ENCODE data around the gene TYMP. TPM values are rescaled to one million over a fixed set of nuclear protein-coding genes. Genes with fewer than 3 reads are reported as not detected.

Gene TYMP
- total and polyA plus RNA-seq, 2 donors, result 9.5 to 84.1 TPM

GRCh38 chr22:50570861-50571260 is 41.0 kb upstream of the TYMP start:
- WGBS, result 91% methylated on average over 12 of the region's 12 CpGs
- no peak overlapping the region for H3K27ac ChIP-seq (ENCODE audit: low read depth)
- no peaks in the 10 kb centered on the region for H3K36me3 ChIP-seq (ENCODE audit: insufficient read depth)
- no peaks in the 10 kb centered on the region for H3K4me1 ChIP-seq (ENCODE audit: insufficient read depth)
- H3K4me3 ChIP-seq (ENCODE audit: low read depth, low read length), result no peak overlapping the region
- DNase-seq (ENCODE audit: extremely low spot score), result no peak

GRCh38 chr22:50569896-50570535 is 40.2 kb upstream of the TYMP start:
- no peak overlapping the region for H3K4me3 ChIP-seq (ENCODE audit: low read depth, low read length)
- H3K4me1 ChIP-seq (ENCODE audit: insufficient read depth), result no peaks in the 10 kb centered on the region
- WGBS, result 94% methylated on average over 13 of the region's 13 CpGs
- H3K36me3 ChIP-seq (ENCODE audit: insufficient read depth), result no peaks in the 10 kb centered on the region
- DNase-seq (ENCODE audit: extremely low spot score), result no peak
- H3K27ac ChIP-seq (ENCODE audit: low read depth), result no peak overlapping the region

GRCh38 chr22:50569041-50569459 is 39.2 kb upstream of the TYMP start:
- 87% methylated on average over 8 of the region's 8 CpGs for WGBS
- H3K36me3 ChIP-seq (ENCODE audit: insufficient read depth), result no peaks in the 10 kb centered on the region
- H3K27ac ChIP-seq (ENCODE audit: low read depth), result no peak overlapping the region
- H3K4me1 ChIP-seq (ENCODE audit: insufficient read depth), result no peaks in the 10 kb centered on the region
- no peak for DNase-seq (ENCODE audit: extremely low spot score)
- H3K4me3 ChIP-seq (ENCODE audit: low read depth, low read length), result no peak overlapping the region

GRCh38 chr22:50568626-50569025 is 38.8 kb upstream of the TYMP start:
- H3K4me3 ChIP-seq (ENCODE audit: low read depth, low read length), result no peak overlapping the region
- no peak for DNase-seq (ENCODE audit: extremely low spot score)
- H3K27ac ChIP-seq (ENCODE audit: low read depth), result no peak overlapping the region
- no peaks in the 10 kb centered on the region for H3K36me3 ChIP-seq (ENCODE audit: insufficient read depth)
- H3K4me1 ChIP-seq (ENCODE audit: insufficient read depth), result no peaks in the 10 kb centered on the region
- WGBS, result 85% methylated on average over 7 of the region's 7 CpGs

GRCh38 chr22:50567721-50568252 is 38.0 kb upstream of the TYMP start:
- Histone ChIP-seq H3K36me3 (ENCODE audit: insufficient read depth) (no peaks in the 10 kb centered on the region), H3K4me1 (ENCODE audit: insufficient read depth) (no peaks in the 10 kb centered on the region), H3K27ac (ENCODE audit: low read depth) (no peak overlapping the region), H3K4me3 (ENCODE audit: low read depth, low read length) (no peak overlapping the region)
- DNase-seq (ENCODE audit: extremely low spot score), result no peak
- WGBS, result 89% methylated on average over 7 of the region's 7 CpGs

DNA sequence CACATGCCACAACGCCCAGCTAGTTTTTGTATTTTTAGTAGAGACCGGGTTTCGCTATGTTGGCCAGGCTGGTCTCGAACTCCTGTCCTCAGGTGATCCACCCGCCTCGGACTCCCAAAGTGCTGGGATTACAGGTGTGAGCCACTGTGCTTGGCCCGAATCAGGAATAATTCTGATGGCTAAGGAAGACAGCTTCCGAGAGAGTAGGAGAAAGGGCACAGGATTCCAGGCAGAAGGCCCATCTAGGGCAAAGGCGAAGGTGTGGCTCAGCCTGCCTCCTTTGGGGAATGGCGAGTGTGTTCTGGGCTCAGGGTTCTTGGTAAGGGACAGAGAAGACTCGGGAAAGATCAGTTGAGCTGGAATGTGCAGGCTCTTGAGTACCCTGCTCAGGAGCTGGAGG is 34.5 kb upstream of the TYMP start:
- 89% methylated on average over 11 of the region's 11 CpGs for WGBS
- no peaks in the 10 kb centered on the region for H3K36me3 ChIP-seq (ENCODE audit: insufficient read depth)
- DNase-seq (ENCODE audit: extremely low spot score), result no peak

DNA sequence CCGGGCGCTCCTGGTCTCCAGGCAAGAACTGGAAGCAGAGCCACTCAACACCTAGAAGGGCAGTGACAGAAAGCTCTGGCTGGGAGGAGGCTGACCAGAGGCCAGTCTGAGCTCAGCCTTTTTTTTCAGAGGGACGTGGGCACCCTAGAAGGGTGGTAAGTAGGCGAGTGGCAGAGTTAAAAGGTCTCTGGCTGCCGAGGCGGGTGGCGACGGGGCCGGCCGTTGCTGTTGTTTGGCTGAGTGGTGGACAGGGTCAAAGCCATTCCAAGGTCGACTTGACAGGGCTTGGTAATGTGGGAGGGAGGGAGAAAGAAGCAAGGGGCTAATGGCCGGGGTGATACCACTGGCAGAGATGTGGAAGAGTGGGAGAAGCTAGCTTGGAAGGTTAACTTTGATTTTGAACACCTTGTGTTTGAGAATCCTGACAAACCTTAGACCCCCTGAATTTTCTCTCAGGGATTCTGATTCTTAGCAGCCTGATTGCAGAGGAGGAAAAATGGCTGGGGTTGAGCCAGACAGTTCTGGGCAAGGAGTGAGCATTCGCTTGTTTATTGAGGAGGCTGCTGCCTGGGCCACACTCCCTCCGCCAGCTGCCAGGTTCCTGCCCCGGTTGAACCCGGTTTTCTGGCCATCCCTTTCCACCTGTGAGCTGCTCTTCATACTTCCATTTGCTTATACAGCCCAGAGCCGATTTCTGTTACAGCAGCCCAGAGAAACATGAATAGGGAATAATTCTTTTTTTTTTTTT is 33.8 kb upstream of the TYMP start:
- DNase-seq (ENCODE audit: extremely low spot score), result no peak
- Histone ChIP-seq H3K4me1 (ENCODE audit: insufficient read depth) (no peaks in the 10 kb centered on the region), H3K36me3 (ENCODE audit: insufficient read depth) (no peaks in the 10 kb centered on the region), H3K27ac (ENCODE audit: low read depth) (no peak overlapping the region), H3K4me3 (ENCODE audit: low read depth, low read length) (peak overlapping the region; percentile 47)
- WGBS, result 30% methylated on average over 17 of the region's 17 CpGs

More for the DNA sequence above, 34.5 kb upstream of the TYMP start:
- Histone ChIP-seq H3K27ac (ENCODE audit: low read depth) (no peak overlapping the region), H3K4me3 (ENCODE audit: low read depth, low read length) (no peak overlapping the region), H3K4me1 (ENCODE audit: insufficient read depth) (no peaks in the 10 kb centered on the region)

- Histone ChIP-seq H3K4me3 (ENCODE audit: low read depth, low read length) (peak within 1 kb of the TSS; percentile 47), H3K4me1 (ENCODE audit: insufficient read depth) (no peaks in the 10 kb centered on the region), H3K36me3 (ENCODE audit: insufficient read depth) (no peaks in the 10 kb centered on the region), H3K27ac (ENCODE audit: low read depth) (no peak within 1 kb of the TSS)
- peak; percentile 84 for DNase-seq (ENCODE audit: extremely low spot score)
- WGBS, result 6% methylated on average over 60 of the region's 61 CpGs
These were observed 33.0 kb upstream of the TYMP start, which contains the start of gene SYCE3 for GRCh38 chr22:50562523-50563412. Gene SYCE3 (minus strand): TSS chr22:50562919. CDS start chr22:50556405, 6,514 bp downstream.

GRCh38 chr22:50561401-50562358 is 31.9 kb upstream of the TYMP start:
- 69% methylated on average over 24 of the region's 34 CpGs for WGBS
- DNase-seq (ENCODE audit: extremely low spot score), result no peak

DNA sequence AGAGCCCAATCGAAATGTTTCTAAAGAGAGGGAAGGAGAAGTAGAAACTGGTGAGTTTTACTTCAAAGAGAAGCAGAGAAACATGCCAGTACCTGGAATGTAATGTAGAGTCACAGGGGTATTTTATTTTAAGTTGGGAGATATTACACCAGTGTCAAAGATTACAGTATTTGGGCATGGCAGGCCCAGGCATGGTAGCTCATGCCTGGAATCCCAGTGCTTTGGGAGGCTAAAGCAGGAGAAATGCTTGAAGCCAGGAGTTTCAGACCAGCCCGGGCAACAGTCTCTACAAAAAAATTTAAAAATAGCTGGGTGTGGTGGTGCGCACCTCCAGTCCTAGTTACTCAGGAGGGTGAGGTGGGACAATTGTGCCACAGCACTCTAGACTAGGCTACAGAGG is 30.2 kb upstream of the TYMP start:
- Histone ChIP-seq H3K4me3 (ENCODE audit: low read depth, low read length) (no peak overlapping the region), H3K27ac (ENCODE audit: low read depth) (no peak overlapping the region), H3K4me1 (ENCODE audit: insufficient read depth) (no peaks in the 10 kb centered on the region), H3K36me3 (ENCODE audit: insufficient read depth) (no peaks in the 10 kb centered on the region)
- no peak for DNase-seq (ENCODE audit: extremely low spot score)
- 85% methylated on average over 3 of the region's 3 CpGs for WGBS

More at GRCh38 chr22:50561401-50562358, 31.9 kb upstream of the TYMP start:
- no peak overlapping the region for H3K4me3 ChIP-seq (ENCODE audit: low read depth, low read length)
- H3K36me3 ChIP-seq (ENCODE audit: insufficient read depth), result no peaks in the 10 kb centered on the region
- H3K27ac ChIP-seq (ENCODE audit: low read depth), result no peak overlapping the region
- no peaks in the 10 kb centered on the region for H3K4me1 ChIP-seq (ENCODE audit: insufficient read depth)

DNA sequence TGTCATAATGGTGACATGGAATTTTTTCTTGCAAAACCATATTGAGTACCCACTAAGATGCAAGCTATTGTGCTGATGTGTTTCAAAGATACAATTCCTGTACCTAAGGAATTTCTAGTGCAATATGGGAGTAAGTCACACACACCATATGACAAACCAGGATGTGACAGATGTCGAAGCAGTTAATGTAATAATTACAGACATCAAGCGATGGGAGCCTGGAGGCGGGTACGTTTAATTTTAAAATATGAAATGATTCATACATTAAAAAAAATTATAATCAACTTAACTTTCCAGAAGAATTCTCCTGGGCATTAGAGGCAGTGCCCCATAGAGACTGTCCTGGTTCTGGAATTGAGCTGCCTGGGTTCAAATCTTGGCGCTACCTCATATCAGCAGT is 26.9 kb upstream of the TYMP start:
- no peak for DNase-seq (ENCODE audit: extremely low spot score)
- no peak overlapping the region for H3K27ac ChIP-seq (ENCODE audit: low read depth)
- WGBS, result 85% methylated on average over 5 of the region's 5 CpGs

GRCh38 chr22:50553310-50553709 is 23.5 kb upstream of the TYMP start:
- Histone ChIP-seq H3K36me3 (ENCODE audit: insufficient read depth) (no peaks in the 10 kb centered on the region), H3K4me3 (ENCODE audit: low read depth, low read length) (no peak overlapping the region), H3K4me1 (ENCODE audit: insufficient read depth) (no peaks in the 10 kb centered on the region), H3K27ac (ENCODE audit: low read depth) (no peak overlapping the region)
- DNase-seq (ENCODE audit: extremely low spot score), result no peak
- 85% methylated on average over 8 of the region's 8 CpGs for WGBS

More for the DNA sequence above, 26.9 kb upstream of the TYMP start:
- H3K4me1 ChIP-seq (ENCODE audit: insufficient read depth), result no peaks in the 10 kb centered on the region
- H3K36me3 ChIP-seq (ENCODE audit: insufficient read depth), result no peaks in the 10 kb centered on the region
- no peak overlapping the region for H3K4me3 ChIP-seq (ENCODE audit: low read depth, low read length)

Data from urinary bladder (tissue), 4 donors.